GM19468 (cell line): ENCODE measurements around the gene PC.
"Not testable (repeated sequence)": the region's sequence is repeated elsewhere in the genome, so short reads cannot be mapped to it uniquely, and the experiment has no call there.

Experiments
- ATAC-seq: cut with Tn5 transposase; IDR thresholded peaks from one replicate; pipeline ENCODE4 v1.9.1; 2021; ENCODE audit warnings: mild to moderate bottlenecking, moderate library complexity, moderate number of reproducible peaks; ENCODE audit not compliant: unreplicated experiment; ENCODE audit errors: extremely low read depth

The PC gene

DNA sequence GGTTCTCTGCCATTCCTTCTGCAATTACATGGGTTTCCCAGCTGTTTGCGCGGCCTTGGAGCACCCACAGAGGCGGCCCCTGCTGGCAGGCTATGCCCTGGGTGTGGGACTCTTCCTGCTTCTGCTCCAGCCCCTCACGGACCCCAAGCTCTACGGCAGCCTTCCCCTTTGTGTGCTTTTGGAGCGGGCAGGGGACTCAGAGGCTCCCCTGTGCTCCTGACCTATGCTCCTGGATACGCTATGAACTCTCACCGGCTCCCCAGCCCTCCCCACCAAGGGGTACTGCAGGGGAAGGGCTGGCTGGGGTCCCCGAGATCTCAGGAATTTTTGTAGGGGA lies 112.3 kb downstream of the PC start:
- no peak for ATAC-seq

- no peak for ATAC-seq
Observed at GRCh38 chr11:66845143-66845875, 112.9 kb downstream of the PC start.

DNA sequence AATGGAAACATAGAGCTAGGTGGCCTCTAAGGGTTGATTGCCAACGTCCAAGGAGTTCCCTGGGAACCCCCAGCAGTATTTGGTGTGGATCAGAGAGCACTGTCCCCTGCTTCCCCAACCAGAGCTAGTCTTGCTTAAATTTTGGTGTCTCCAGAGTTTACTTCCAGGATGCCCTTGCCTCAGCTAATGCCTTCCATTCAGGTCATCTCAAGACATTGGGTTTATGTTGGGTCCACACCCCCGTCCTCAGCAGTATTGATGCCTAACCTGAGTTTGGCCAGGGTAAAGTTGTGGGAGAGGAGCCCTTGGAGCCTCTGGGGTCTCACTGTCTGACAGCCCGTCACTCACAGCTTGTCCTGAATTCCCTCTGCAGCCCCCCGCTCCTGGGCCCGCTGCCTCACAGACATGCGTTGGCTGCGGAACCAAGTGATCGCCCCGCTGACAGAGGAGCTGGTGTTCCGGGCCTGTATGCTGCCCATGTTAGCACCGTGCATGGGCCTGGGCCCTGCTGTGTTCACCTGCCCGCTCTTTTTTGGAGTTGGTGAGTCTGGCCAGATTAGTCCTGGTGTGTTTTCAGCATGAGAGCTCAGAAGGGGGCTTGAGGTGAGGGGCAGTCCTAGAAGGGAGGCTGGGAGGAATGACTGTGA lies 113.6 kb downstream of the PC start:
- ATAC-seq, result no peak

DNA sequence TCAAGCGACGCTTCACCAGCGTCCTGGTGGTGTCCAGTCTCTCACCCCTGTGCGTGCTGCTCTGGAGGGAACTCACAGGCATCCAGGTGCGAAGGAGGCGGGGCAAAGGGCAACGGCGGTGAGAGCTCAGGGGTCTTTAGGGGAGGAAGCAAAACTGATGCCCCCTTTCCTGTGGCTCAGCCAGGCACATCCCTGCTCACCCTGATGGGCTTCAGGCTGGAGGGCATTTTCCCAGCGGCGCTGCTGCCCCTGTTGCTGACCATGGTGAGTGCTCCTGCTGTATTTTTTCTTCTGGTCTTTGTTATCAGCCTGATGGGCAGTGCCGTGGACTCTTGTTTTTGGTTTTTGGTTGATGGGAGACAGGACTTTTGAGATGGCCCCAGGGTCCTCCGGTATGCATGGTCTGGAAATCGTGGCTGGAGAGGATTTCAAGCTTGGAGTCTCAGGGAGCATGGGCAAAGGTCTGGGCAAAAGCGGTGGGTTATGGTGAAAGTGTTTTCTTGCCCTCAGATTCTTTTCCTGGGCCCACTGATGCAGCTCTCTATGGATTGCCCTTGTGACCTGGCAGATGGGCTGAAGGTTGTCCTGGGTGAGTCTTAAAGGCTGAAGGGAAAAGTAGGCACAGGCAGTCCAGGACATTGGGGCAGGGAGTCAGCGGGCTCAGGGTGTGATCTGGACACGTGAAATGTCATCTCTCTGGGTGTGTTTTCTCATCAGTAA lies 114.2 kb downstream of the PC start:
- ATAC-seq, result no peak

DNA sequence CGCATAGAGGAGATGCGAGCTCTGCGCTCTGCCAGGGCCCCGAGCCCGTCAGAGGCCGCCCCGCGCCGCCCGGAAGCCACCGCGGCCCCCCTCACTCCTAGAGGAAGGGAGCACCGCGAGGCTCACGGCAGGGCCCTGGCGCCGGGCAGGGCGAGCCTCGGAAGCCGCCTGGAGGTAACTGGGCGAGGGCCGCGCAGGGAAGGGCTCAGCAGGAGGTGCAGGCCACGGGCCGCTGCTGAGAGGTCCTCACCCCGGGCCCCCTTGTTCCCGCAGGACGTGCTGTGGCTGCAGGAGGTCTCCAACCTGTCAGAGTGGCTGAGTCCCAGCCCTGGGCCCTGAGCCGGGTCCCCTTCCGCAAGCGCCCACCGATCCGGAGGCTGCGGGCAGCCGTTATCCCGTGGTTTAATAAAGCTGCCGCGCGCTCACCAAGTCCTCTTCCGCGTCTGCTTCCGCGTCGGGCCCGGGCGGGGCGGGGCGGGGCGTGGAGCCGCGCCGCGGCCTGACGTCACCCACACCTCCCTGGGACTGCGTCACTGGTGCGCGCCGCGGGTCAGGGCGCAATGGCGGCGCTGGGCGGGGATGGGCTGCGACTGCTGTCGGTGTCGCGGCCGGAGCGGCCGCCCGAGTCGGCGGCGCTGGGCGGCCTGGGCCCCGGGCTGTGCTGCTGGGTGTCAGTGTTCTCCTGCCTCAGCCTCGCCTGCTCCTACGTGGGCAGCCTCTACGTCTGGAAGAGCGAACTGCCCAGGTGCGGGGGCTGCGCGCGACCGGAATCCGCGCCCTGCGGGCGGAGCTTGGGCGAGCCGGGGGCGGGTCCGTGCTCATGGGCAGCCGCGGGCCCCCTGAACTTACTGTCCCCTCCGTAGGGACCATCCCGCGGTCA lies 115.0 kb downstream of the PC start, which contains the start of gene RCE1:
Gene RCE1 (plus strand): TSS at position 546 of the 880 bp plus-strand sequence. CDS start 15 bp downstream, at position 561.
- ATAC-seq, result peak; percentile 48

DNA sequence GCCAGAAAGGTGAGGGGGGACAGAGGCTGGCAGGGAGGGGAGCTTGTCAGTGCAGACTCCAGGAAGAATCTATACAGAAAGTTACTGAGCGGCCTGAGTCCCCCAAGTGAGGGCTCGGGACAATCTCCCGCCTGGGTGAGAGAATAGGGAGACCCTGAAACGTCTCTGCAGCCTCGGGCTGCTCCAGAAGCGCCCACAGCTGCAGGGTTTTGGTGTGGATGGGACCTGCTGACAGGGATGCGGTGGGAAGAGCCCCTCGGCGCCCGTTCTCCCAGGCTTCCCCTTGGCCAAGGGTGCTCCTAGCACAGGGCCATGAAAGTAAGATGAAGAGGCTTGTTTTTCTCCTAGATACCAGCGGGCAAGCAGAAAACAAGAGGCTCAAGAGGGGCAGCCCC lies 115.7 kb downstream of the PC start:
- ATAC-seq, result no peak

GRCh38 chr11:66841861-66842260 lies 116.3 kb downstream of the PC start:
- ATAC-seq, result no peak

GRCh38 chr11:66840317-66841091 lies 117.7 kb downstream of the PC start:
- ATAC-seq, result no peak

GRCh38 chr11:66835768-66836405 lies 122.3 kb downstream of the PC start:
- ATAC-seq, result no peak

DNA sequence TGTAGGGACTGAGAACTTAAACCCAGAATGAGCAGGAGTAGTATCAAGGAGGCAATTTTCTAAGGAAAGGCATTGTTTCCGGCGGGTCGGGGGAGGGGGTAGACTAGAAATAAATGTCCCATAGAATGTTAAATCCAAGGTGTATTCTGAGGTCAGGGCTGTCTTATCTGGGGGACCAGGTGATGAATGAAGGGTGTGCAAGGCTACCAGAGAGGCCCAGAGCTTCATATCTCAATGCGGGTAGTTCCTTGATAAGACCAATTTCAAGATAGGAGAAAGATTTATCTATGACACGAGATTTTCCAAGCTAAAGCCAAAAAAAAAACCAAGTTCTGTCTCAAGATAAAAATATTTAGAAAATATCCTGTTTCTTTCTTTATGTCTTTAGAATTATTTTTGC lies 123.2 kb downstream of the PC start:
- no peak for ATAC-seq

DNA sequence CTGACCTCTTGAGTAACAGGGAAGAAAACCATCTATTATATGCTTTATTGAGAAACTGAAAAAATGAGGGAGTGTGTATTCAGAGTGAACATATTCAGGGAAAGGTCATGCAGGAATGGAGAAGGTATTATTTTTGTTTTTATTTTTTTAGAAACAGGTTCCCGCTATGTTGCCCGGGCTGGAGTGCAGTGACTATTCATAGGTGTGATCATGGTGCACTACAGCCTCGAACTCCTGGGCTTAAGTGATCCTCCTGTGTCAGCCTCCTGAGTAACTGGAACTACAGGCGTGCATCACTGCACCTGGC lies 123.7 kb downstream of the PC start:
- ATAC-seq, result no peak

DNA sequence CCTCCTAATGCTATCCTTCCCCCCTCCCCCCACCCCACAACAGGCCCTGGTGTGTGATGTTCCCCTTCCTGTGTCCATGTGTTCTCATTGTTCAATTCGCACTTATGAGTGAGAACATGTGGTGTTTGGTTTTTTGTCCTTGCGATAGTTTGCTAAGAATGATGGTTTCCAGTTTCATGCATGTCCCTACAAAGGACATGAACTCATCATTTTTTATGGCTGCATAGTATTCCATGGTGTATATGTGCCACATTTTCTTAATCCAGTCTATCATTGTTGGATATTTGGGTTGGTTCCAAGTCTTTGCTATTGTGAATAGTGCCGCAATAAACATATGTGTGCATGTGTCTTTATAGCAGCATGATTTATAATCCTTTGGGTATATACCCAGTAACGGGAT lies 133.6 kb downstream of the PC start:
- not testable (repeated sequence) for ATAC-seq

DNA sequence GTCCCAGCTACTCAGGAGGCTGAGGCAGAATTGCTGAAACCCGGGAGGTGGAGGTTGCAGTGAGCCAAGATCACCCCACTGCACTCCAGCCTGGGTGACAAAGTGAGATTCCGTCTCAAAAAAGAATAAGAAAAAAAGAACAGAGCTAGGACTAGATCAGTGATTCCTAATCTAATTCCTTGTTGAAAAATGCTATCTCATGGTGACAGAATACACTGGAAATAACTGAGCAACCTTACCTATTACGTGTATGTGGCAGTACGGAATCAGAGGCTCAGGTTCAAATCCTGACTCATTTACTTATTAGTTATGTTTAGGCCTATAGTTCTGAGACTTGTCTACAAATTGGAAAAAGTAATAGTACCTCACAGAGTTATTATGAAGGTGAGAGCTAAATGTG lies 134.5 kb downstream of the PC start:
- ATAC-seq, result no peak

- ATAC-seq, result no peak
Observed at GRCh38 chr11:66820901-66821300, 137.3 kb downstream of the PC start.

- no peak for ATAC-seq
Observed at GRCh38 chr11:66820381-66820780, 137.8 kb downstream of the PC start.

DNA sequence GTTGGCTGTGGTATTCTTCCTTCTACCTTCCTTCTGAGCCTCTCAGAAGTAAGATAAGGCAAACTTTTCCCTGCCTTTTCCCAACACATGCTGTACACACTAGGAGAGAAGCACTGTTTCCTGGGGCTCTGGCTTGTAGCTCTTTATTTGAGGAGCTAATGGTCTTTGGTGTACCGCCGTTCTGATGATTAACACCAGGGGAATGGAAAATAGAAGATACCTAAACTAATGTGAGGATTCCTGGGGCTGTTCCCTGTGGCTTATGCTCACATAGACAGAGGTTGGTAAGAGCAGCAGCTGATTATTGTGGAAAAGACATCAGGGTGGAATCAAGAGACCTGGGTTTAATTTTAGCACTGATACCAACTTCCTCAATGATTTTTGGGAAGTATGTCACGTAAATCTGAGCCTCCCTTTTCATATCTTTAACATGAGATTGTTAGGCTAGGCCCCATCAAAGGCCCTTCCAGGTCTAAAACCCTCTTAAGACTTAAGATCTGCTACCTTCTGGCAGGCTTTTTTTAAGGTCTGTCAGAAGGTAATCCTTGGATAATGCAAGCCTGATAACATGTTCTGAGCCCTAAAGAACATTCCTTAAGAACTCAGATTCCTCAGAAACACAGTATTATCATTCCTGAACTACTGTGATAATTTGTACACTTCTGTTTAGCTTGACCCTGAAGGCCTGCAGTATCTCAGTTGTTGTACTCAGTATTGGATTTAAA lies 139.8 kb downstream of the PC start:
- ATAC-seq, result no peak

GRCh38 chr11:66815646-66816045 lies 142.5 kb downstream of the PC start:
- no peak for ATAC-seq

DNA sequence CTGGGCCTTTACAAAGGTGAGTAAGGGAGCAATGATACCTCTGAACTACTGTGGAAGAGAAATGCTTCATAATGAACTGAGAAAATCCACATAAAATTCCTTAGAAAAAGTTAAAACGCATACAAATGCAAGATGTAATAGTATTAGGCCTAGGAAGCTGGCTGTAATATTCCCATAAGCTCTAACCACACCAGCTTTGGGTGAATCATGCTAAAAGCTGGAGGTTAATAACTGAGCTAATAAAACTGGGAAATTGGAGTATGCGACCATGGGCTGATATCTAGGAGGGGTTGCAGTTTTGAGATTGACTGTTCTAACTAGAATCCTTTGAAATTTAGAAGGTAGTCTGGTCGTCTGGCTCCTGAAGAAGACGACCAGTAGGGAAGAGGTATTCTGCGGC lies 143.5 kb downstream of the PC start:
- no peak for ATAC-seq
